ENCODE results near the gene ZP3. TPM values are rescaled to one million over a fixed set of nuclear protein-coding genes. Genes with fewer than 3 reads are reported as not detected.
"Not testable (repeated sequence)": the region's sequence is repeated elsewhere in the genome, so short reads cannot be mapped to it uniquely, and the experiment has no call there.

ZP3 gene
- total and polyA plus RNA-seq, 4 donors = 0.38 to 3.2 (median 1.8) TPM

DNA sequence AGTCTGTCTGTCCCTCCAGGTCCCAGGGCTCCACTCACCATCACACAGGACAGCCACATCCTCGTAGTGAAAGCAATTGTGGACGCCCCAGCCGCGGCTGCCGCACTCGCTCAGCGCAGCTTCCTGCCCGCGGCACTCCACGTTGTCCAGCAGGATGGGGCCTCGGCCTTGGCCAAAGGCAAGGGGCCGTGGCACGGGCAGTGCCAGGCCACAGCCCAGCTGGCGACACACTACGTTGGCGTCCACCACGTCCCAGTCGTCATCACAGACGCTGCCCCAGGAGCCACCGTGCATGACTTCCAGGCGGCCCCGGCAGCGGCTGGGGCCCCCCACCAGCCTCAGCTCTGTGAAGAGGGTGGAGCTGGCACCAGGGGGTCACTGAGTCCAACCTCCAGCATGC, 24.5 kb upstream of the ZP3 start:
- Histone ChIP-seq H3K27ac (ENCODE audit: low read depth in 1 of 2, low read length in 2 of 2) (no peak overlapping the region), H3K36me3 (ENCODE audit: control insufficient read depth in 1 of 2, insufficient read depth in 2 of 2, low read length in 1 of 2) (no peaks in the 10 kb centered on the region), H3K9me3 (ENCODE audit: control insufficient read depth, low read length) (no peaks in the 10 kb centered on the region), H3K4me3 (ENCODE audit: low read length in 2 of 2) (no peak overlapping the region), H3K4me1 (ENCODE audit: control insufficient read depth in 1 of 2, insufficient read depth in 2 of 2, low read length in 2 of 2) (no peaks in the 10 kb centered on the region), H3K27me3 (ENCODE audit: control insufficient read depth in 1 of 2, insufficient read depth in 2 of 2, low read length in 1 of 2) (no peaks in the 10 kb centered on the region)
- intact Hi-C loops (cut with DNase I) = no loop called here
- WGBS, 2 donors = 89 to 93% methylated on average over 23 of the region's 23 CpGs
- ATAC-seq (ENCODE audit: low FRiP score) (no peak), DNase-seq (no peak)

DNA sequence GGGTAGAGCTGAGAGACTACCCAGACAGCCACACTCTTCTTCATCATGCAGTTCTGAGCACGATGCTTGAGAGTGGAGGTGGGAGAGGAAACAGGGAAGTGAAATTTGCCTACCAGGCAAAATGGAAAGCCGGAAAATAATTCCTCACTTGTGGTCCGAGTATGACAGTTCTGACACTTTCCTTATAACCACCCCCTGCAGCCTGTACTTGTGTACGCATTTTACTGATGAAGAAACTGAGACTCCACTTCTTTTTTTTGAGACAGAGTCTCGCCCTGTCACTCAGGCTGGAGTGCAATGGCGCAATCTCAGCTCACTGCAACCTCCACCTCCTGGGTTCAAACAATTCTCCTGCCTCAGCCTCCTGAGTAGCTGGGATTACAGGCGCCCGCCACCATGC, 21.7 kb upstream of the ZP3 start:
- H3K27me3 ChIP-seq (ENCODE audit: control insufficient read depth in 1 of 2, insufficient read depth in 2 of 2, low read length in 1 of 2); DNase-seq; H3K9me3 ChIP-seq (ENCODE audit: control insufficient read depth, low read length); H3K27ac ChIP-seq (ENCODE audit: low read depth in 1 of 2, low read length in 2 of 2); H3K4me3 ChIP-seq (ENCODE audit: low read length in 2 of 2); ATAC-seq (ENCODE audit: low FRiP score); H3K36me3 ChIP-seq (ENCODE audit: control insufficient read depth in 1 of 2, insufficient read depth in 2 of 2, low read length in 1 of 2); intact Hi-C loops (cut with DNase I); H3K4me1 ChIP-seq (ENCODE audit: control insufficient read depth in 1 of 2, insufficient read depth in 2 of 2, low read length in 2 of 2): not testable (repeated sequence)
- WGBS, 2 donors = 77 to 79% methylated on average over 8 of the region's 8 CpGs

DNA sequence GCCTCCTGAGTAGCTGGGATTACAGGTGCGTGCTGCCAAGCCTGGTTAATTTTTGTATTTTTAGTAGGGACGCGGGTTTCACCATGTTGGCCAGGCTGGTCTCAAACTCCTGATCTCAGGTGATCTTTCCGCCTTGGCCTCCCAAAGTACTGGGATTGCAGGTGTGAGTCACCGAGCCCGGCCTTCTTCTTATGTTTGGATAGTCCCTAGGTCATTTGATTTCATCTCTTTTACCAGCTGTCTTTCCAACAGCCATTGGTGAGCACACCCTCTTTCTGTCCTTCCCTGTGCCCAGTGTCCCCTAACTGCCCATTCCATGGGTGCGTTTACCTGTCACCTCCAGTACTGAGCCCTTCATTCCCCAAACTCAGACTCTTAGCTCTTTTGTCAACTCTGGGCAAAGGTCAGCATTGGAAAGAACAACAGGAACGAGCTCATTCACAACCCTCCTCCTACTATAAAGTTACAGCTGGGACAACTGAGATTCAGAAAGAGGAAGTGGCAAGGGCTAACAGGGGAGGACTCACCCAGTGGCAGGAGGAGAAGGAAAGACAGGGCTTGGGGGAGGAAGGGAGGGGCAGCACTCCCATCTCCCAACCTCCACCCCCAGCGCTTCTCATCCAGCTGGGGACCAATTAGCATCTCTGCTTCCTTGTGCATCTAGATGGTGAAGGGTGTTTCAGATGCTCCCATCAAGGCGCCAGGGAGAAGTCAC, 20.8 kb upstream of the ZP3 start:
- 86 to 90% methylated on average over 10 of the region's 10 CpGs for WGBS, 2 donors
- no peaks in the 10 kb centered on the region for H3K4me1 ChIP-seq (ENCODE audit: control insufficient read depth in 1 of 2, insufficient read depth in 2 of 2, low read length in 2 of 2)
- no peak overlapping the region for H3K4me3 ChIP-seq (ENCODE audit: low read length in 2 of 2)
- no peaks in the 10 kb centered on the region for H3K27me3 ChIP-seq (ENCODE audit: control insufficient read depth in 1 of 2, insufficient read depth in 2 of 2, low read length in 1 of 2)
- no peak overlapping the region for H3K27ac ChIP-seq (ENCODE audit: low read depth in 1 of 2, low read length in 2 of 2)
- DNase-seq (no peak), ATAC-seq (ENCODE audit: low FRiP score) (no peak)
- H3K36me3 ChIP-seq (ENCODE audit: control insufficient read depth in 1 of 2, insufficient read depth in 2 of 2, low read length in 1 of 2) = no peaks in the 10 kb centered on the region
- intact Hi-C loops (cut with DNase I) = no loop called here
- no peaks in the 10 kb centered on the region for H3K9me3 ChIP-seq (ENCODE audit: control insufficient read depth, low read length)

DNA sequence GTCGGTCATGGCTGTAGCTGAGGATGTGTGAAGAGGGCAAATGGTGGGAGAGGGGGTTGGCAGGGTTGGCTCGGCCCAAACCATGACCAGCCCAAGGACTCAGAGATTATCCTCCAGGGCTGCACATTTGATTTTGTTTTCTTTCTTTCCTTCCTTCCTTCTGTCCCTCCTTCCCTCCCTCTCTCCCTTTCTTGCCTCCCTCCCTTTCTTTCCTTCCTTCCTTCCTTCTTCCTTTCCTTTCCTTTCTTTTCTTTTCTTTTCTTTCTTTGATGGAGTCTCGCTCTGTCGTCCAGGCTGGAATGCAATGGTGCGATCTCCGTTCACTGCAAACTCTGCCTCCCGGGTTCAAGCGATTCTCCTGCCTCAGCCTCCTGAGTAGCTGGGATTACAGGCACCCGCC, 19.0 kb upstream of the ZP3 start:
- H3K9me3 ChIP-seq (ENCODE audit: control insufficient read depth, low read length) = no peaks in the 10 kb centered on the region
- WGBS, 2 donors = 89 to 90% methylated on average over 9 of the region's 9 CpGs

DNA sequence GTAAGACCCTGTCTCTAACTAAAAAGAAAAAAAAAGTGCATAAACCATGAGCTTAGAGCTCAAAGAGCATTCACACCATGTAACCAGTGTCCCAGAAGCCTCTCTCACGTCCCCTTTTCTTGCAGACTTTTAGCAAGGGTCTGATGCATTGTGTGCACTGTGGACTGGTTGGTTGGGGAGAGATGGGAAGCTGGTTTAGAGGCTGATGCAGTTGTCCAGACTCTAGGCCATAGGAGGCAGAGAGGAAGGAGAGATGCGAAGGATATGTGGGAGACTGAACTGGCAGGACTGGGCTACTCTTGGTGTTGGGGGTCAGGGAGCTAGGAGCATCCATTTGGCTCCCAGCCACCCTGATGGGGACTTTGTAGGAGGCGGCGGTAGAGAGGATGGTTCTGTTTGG, 17.0 kb upstream of the ZP3 start:
- intact Hi-C loops (cut with DNase I) = no loop called here
- no peak for ATAC-seq (ENCODE audit: low FRiP score)
- 81 to 86% methylated on average over 4 of the region's 4 CpGs for WGBS, 2 donors
- no peaks in the 10 kb centered on the region for H3K36me3 ChIP-seq (ENCODE audit: control insufficient read depth in 1 of 2, insufficient read depth in 2 of 2, low read length in 1 of 2)
- DNase-seq = no peak
- no peak overlapping the region for H3K4me3 ChIP-seq (ENCODE audit: low read length in 2 of 2)
- no peaks in the 10 kb centered on the region for H3K9me3 ChIP-seq (ENCODE audit: control insufficient read depth, low read length)
- H3K4me1 ChIP-seq (ENCODE audit: control insufficient read depth in 1 of 2, insufficient read depth in 2 of 2, low read length in 2 of 2) = no peaks in the 10 kb centered on the region
- no peaks in the 10 kb centered on the region for H3K27me3 ChIP-seq (ENCODE audit: control insufficient read depth in 1 of 2, insufficient read depth in 2 of 2, low read length in 1 of 2)
- no peak overlapping the region for H3K27ac ChIP-seq (ENCODE audit: low read depth in 1 of 2, low read length in 2 of 2)

More for the DNA sequence above, 19.0 kb upstream of the ZP3 start:
- no peaks in the 10 kb centered on the region for H3K36me3 ChIP-seq (ENCODE audit: control insufficient read depth in 1 of 2, insufficient read depth in 2 of 2, low read length in 1 of 2)
- intact Hi-C loops (cut with DNase I) = no loop called here
- H3K27me3 ChIP-seq (ENCODE audit: control insufficient read depth in 1 of 2, insufficient read depth in 2 of 2, low read length in 1 of 2) = no peaks in the 10 kb centered on the region
- H3K4me1 ChIP-seq (ENCODE audit: control insufficient read depth in 1 of 2, insufficient read depth in 2 of 2, low read length in 2 of 2) = no peaks in the 10 kb centered on the region
- no peak overlapping the region for H3K4me3 ChIP-seq (ENCODE audit: low read length in 2 of 2)
- H3K27ac ChIP-seq (ENCODE audit: low read depth in 1 of 2, low read length in 2 of 2) = no peak overlapping the region
- ATAC-seq (ENCODE audit: low FRiP score) = no peak
- DNase-seq = no peak

DNA sequence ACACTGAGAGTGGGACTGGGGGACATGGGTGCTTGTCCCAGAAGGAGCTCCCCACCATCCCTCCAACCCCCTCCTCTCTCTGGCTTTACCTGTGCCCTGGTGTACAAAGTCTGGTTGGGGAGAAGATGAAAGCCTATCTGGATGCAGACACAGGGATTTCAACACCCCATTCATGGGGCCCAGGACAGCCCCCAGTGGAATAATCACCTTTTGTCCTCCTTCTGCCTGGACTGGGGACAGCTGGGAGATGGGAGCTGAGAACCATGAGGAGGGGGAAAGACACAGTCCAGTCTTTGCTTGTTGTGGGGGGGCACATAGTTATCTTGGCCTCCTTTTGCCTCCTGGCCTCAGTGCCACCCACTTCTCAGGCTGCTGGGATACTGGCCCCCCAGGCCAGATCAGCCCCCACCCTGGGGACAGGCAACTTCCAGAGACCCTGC, 16.6 kb upstream of the ZP3 start:
- Histone ChIP-seq H3K27me3 (ENCODE audit: control insufficient read depth in 1 of 2, insufficient read depth in 2 of 2, low read length in 1 of 2) (no peaks in the 10 kb centered on the region), H3K4me1 (ENCODE audit: control insufficient read depth in 1 of 2, insufficient read depth in 2 of 2, low read length in 2 of 2) (no peaks in the 10 kb centered on the region), H3K9me3 (ENCODE audit: control insufficient read depth, low read length) (no peaks in the 10 kb centered on the region), H3K36me3 (ENCODE audit: control insufficient read depth in 1 of 2, insufficient read depth in 2 of 2, low read length in 1 of 2) (no peaks in the 10 kb centered on the region), H3K27ac (ENCODE audit: low read depth in 1 of 2, low read length in 2 of 2) (no peak overlapping the region), H3K4me3 (ENCODE audit: low read length in 2 of 2) (no peak overlapping the region)
- intact Hi-C loops (cut with DNase I) = no loop called here
- ATAC-seq (ENCODE audit: low FRiP score) (no peak), DNase-seq (no peak)

DNA sequence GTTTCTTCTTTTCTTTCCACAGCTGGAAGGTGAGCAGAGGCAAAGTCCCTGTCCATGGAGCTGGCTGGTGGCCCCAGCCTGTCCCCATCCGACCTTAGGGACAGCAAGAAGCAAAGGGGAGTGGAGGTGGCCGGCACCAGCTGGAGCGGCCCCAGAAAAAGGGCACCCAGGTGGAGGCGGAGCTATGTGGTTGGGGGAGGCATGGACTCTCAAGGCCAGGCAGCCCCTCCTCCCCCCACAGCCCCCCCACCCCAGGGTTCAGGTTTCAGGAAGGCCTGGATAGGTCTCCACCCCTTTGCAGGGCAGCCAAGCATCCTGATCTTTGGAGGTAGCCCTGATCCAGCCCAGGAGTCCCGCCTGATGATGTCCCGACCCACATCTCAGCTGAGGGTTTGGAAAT, 15.2 kb upstream of the ZP3 start, which contains the start of gene SSC4D:
SSC4D (minus strand) TSS at position 161 of the 400 bp plus-strand sequence. CDS start 5,258 bp downstream, outside the sequence.
- no peak within 1 kb of the TSS for H3K27ac ChIP-seq (ENCODE audit: low read depth in 1 of 2, low read length in 2 of 2)
- no peaks in the 10 kb centered on the region for H3K27me3 ChIP-seq (ENCODE audit: control insufficient read depth in 1 of 2, insufficient read depth in 2 of 2, low read length in 1 of 2)
- intact Hi-C loops (cut with DNase I) = no loop called here
- no peak for DNase-seq
- 44 to 54% methylated on average over 6 of the region's 6 CpGs for WGBS, 2 donors
- no peaks in the 10 kb centered on the region for H3K36me3 ChIP-seq (ENCODE audit: control insufficient read depth in 1 of 2, insufficient read depth in 2 of 2, low read length in 1 of 2)
- no peak within 1 kb of the TSS for H3K4me3 ChIP-seq (ENCODE audit: low read length in 2 of 2)
- no peaks in the 10 kb centered on the region for H3K9me3 ChIP-seq (ENCODE audit: control insufficient read depth, low read length)
- no peak for ATAC-seq (ENCODE audit: low FRiP score)
- H3K4me1 ChIP-seq (ENCODE audit: control insufficient read depth in 1 of 2, insufficient read depth in 2 of 2, low read length in 2 of 2) = no peaks in the 10 kb centered on the region

DNA sequence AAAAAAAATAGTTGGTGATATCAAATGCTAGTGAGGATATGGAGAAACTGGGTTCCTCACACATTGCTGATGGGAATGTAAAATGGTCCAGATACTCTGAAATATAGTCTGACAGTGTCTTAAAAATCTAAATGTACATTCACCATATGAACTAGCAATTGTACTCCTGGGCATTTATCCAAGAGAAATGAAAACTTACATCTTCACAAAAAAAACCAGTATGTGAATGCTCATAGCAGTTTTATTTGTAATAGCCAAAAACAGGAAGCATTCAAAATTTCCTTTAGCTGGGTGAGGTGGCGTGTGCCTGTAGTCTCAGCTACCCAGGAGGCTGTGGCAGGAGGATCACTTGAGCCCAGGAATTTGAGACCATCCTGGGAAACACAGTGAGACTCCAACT, 13.1 kb upstream of the ZP3 start:
- no peak for DNase-seq
- ATAC-seq (ENCODE audit: low FRiP score) = no peak
- WGBS, 2 donors = 51 to 53% methylated on average over 1 of the region's 1 CpG
- intact Hi-C loops (cut with DNase I) = no loop called here
- H3K36me3 ChIP-seq (ENCODE audit: control insufficient read depth in 1 of 2, insufficient read depth in 2 of 2, low read length in 1 of 2) = no peaks in the 10 kb centered on the region
- no peaks in the 10 kb centered on the region for H3K4me1 ChIP-seq (ENCODE audit: control insufficient read depth in 1 of 2, insufficient read depth in 2 of 2, low read length in 2 of 2)
- H3K27ac ChIP-seq (ENCODE audit: low read depth in 1 of 2, low read length in 2 of 2) = no peak overlapping the region
- no peaks in the 10 kb centered on the region for H3K27me3 ChIP-seq (ENCODE audit: control insufficient read depth in 1 of 2, insufficient read depth in 2 of 2, low read length in 1 of 2)
- no peaks in the 10 kb centered on the region for H3K9me3 ChIP-seq (ENCODE audit: control insufficient read depth, low read length)
- H3K4me3 ChIP-seq (ENCODE audit: low read length in 2 of 2) = no peak overlapping the region

DNA sequence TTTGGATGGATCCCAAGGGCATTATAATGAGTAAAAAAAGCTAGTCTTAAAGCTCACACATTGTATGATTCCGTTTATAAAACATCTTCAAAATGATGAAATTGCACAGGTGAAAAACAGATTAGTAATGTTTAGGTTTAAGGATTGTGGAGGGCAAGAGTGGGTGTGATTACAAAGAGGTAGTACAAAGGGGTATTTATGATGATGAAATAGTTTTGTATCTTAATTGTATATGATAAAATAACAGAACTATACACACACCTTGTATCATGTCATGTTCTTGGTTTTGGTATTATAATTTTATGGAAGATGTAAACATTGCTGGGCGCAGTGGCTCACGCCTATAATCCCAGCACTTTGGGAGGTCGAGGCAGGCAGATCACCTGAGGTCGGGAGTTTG, 12.5 kb upstream of the ZP3 start:
- no peak for DNase-seq
- H3K9me3 ChIP-seq (ENCODE audit: control insufficient read depth, low read length) = no peaks in the 10 kb centered on the region
- H3K27me3 ChIP-seq (ENCODE audit: control insufficient read depth in 1 of 2, insufficient read depth in 2 of 2, low read length in 1 of 2) = no peaks in the 10 kb centered on the region
- H3K4me3 ChIP-seq (ENCODE audit: low read length in 2 of 2) = no peak overlapping the region
- H3K4me1 ChIP-seq (ENCODE audit: control insufficient read depth in 1 of 2, insufficient read depth in 2 of 2, low read length in 2 of 2) = no peaks in the 10 kb centered on the region
- H3K36me3 ChIP-seq (ENCODE audit: control insufficient read depth in 1 of 2, insufficient read depth in 2 of 2, low read length in 1 of 2) = no peaks in the 10 kb centered on the region
- 79 to 81% methylated on average over 5 of the region's 5 CpGs for WGBS, 2 donors
- ATAC-seq (ENCODE audit: low FRiP score) = no peak
- intact Hi-C loops (cut with DNase I) = no loop called here
- no peak overlapping the region for H3K27ac ChIP-seq (ENCODE audit: low read depth in 1 of 2, low read length in 2 of 2)

Data from aorta (tissue), 5 donors.